GM18858 (cell line): Measurements from ENCODE around the gene ACTR3C.
"Not testable (repeated sequence)": the region's sequence is repeated elsewhere in the genome, so short reads cannot be mapped to it uniquely, and the experiment has no call there.

Experiments used
- ATAC-seq: cut with Tn5 transposase; IDR thresholded peaks from one replicate; pipeline ENCODE4 v1.9.1; 2021; ENCODE audit not compliant: unreplicated experiment

The ACTR3C gene

GRCh38 chr7:150314639-150315239, 8.6 kb downstream of the ACTR3C start:
- no peak for ATAC-seq

- no peak for ATAC-seq
Measured at GRCh38 chr7:150313870-150314269, 9.5 kb downstream of the ACTR3C start.

- ATAC-seq: no peak
Measured at GRCh38 chr7:150313367-150313809, 10.0 kb downstream of the ACTR3C start.

GRCh38 chr7:150312649-150313366, 10.5 kb downstream of the ACTR3C start:
- not testable (repeated sequence) for ATAC-seq

GRCh38 chr7:150311711-150312110, 11.6 kb downstream of the ACTR3C start:
- ATAC-seq: no peak

GRCh38 chr7:150311146-150311545, 12.2 kb downstream of the ACTR3C start:
- ATAC-seq: no peak

GRCh38 chr7:150308575-150308974, 14.8 kb downstream of the ACTR3C start:
- no peak for ATAC-seq

DNA sequence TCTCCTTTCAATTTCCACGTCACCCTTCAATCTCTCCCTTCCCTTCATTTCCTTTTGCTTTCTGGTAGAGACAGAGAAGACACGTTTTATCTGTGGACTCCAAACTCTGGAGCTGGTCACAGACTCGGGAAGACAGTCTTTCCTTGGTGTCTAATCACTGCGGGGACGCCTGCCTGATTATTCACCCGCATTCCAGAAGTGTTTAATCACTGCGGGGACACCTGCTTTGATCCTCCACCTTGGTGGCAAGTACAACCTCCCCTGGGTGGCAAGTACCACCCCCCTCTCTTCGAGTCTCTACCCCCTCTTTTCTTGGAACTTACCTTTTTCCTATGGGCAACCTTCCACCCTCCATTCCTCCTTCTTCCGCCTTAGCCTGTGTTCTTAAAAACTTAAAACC, 15.4 kb downstream of the ACTR3C start:
- ATAC-seq: no peak

DNA sequence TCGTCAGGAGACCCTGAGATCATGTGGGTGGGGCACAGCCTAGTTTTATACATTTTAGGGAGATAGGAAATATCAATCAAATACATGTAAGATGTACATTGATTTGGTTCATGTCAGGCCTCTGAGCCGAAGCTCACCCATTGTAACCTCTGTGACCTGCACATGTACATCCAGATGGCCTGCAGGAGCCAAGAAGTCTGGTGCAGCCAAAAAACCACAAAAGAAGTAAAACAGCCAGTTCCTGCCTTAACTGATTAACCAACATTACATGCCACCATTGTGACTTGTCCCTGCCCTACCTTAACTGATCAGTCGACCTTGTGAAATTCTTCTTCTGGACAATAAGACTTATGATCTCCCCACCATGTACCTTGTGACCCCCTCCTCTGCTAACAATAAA, 16.2 kb downstream of the ACTR3C start:
- ATAC-seq: no peak

GRCh38 chr7:150306377-150306776, 17.0 kb downstream of the ACTR3C start:
- ATAC-seq: not testable (repeated sequence)

GRCh38 chr7:150305903-150306284, 17.5 kb downstream of the ACTR3C start:
- not testable (repeated sequence) for ATAC-seq

DNA sequence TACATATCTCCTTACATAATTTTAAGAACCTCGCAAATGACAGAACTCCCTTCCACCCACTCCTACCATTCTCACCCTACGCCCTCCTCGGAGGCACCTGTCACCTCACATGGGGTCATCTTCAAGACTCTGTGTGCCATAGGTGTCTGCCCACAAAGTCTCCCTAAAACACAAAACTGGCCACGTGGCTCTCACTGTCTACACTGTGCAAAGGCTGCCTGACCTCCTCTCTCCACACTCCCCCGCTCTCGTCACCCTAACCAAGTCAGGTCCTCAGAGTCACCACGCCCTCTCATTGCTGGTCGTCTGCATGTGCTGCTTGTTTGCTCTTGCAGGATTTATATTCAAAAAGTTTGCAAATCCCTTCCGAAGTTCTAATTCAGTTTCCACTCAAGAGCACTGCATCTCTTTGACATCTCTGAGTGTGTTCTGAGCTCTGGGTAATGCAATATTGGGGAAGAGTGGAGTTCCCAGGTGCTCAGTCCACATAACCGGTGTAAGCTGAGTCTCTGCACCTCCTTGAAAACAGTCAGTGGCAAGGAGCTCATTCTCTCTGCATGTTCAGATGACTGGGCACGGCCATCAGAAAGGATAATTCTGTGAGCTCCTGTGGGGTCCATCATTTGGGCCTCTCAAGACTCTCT, 18.0 kb downstream of the ACTR3C start:
- not testable (repeated sequence) for ATAC-seq

- ATAC-seq: not testable (repeated sequence)
Measured at GRCh38 chr7:150304499-150305258, 18.7 kb downstream of the ACTR3C start.

DNA sequence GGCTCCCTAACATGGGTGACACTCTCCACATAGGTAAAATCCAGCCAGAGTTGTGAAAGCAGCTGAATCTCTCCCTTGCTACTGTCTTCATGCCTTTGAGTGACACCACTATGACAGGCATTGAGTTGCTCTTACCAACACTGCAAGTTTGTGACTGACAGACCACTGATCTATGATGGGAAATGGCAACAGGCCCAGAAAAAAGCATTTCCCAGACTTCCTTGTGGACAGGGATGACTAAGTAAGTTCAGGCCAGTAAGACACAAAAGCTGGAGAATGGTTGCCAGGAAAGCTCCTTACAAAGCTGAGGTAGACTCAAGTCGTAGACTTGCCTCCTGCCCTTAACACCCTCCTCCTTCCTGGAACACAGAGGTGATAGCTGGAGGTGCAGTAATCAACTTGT, 20.4 kb downstream of the ACTR3C start:
- not testable (repeated sequence) for ATAC-seq

GRCh38 chr7:150297978-150298377, 25.4 kb downstream of the ACTR3C start:
- ATAC-seq: not testable (repeated sequence)

DNA sequence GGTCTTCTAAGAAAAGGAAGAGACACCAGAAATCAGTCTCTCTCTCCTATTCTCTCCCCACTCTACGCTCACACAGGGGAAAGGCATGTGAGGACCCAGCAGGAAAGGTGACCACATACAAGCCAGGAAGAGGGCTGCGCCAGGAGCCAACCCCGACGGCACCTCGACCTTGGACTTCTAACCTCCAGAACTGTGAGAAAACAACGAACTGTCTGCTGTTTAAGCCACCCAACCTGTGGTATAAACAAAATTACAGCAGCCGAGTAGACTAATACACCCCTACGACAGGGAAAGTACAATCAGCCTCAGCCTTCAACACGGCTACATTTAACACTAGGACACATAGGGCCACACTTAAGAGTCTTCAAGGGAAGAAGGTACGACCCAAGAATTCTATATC, 26.5 kb downstream of the ACTR3C start:
- not testable (repeated sequence) for ATAC-seq

GRCh38 chr7:150295614-150296013, 27.7 kb downstream of the ACTR3C start:
- not testable (repeated sequence) for ATAC-seq

DNA sequence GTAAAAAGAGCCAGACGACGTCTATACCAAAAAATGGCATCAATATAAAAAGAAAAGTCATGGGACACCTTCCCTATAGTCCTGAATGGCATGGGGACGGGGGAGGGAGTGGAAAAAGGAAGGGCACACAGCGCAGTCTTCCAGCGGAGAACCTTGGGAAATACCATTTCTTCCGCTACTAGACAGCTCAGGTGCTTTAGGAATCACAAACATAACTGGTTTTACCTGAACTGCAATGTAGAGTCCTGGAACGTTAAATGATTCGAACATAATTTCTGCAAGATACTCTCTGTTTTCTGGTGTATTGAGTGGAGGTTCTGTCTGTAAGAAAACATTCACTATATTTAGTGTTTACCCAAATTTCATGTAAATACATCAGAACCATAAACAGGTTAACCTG, 28.3 kb downstream of the ACTR3C start:
- ATAC-seq: not testable (repeated sequence)

DNA sequence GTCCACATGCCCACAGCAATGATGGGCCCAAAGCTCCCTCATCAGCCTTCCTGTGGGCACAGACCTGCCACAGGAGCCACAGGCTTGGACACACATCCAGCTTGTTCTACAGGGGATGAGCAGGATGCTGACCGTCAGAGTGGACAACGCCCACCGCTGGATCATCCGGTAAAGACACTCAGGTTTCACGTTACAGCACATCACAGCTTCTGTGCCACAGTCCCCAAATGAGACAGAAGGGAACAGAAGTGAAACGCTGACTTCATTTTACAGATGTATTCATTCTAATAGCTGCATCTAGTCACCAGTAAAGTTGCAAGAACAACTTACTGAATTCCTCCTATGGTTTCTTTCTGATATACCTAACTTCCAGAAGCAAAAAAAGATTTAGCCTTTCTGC, 33.0 kb downstream of the ACTR3C start:
- ATAC-seq: not testable (repeated sequence)

DNA sequence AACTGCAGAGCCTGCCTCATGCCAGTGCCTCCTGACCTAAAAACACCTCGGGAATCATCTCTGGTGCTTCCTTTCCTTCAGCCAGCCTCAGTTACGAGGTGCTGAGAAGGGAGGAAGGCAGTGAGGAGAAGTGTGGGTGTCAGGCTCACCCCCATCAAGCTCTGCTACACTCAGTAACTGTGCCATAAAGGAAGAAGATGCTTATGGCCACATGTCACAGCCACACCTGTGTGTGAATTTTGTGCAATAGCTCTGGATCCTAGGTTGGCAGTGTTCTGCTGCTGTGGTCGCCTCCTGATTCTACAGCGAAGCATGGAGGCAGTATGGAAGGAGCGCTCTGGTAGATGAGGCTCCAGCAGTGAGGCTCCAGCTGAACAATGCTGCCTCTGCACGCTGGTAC, 34.5 kb downstream of the ACTR3C start:
- not testable (repeated sequence) for ATAC-seq

DNA sequence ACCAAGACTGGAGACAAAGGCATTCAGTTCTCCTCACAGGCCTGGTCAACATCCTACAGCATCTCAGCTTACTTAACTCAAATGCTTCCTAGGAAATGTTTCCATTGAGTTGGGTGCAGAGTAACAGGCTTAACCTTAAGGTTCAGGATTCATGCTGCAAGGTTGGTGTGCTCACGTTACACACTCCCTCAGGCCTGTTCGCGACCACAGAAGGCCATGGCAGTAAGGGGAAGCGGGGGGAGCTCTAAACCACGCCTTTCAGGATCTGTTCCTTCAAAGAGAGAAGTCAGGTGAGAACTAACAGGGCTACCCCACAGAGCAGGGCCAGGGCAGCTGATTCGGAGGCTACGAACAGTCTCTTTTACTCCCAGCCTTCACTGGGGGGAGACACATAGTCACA, 35.5 kb downstream of the ACTR3C start:
- not testable (repeated sequence) for ATAC-seq
